NCI-H1105 treated with DMSO at 0.1 percent for 48 hours (cell line): ENCODE results near the gene CORO2B.

Experiments used
- DNase-seq: peaks from one replicate; lab custom pipeline; 2025; lab: John Stamatoyannopoulos, UW

CORO2B gene

DNA sequence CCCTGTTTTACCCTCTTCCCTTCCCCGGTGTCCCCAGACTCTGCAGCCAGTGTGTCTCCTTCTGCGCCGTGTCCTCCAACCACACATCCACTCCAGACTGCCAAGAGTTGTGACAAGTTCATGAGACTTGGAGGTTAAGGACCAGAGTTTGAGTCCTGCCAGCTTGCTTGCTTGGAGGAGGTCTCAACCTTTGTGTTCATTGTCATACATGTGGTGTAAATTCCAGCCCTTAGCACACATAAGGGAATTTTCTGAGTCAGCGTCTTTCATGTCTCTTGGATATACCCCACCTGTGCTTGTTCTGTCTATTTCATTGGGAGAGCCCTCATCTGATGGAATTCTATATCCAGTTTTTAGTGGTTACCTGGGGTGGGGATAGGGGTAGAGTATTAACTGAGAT, 13.3 kb downstream of the CORO2B start:
- DNase-seq = no peak

DNA sequence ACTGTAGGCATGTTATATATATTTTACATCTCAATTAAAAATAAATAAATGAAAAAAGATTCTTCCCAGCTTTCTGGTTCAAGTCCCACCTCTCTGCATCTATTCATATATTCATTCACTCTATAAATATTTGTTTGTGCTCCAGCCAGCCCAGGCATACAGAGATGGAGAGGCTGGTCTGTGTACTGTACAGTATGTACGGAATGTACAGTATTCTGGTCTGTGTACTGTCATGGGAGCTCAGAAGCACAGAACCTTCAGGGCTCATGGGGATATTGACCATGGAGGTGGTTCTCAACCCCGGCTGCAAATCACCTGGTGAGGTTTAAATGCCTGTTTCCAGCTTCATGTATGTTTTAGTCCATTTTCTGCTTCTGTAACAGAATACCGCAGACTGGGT, 13.8 kb downstream of the CORO2B start:
- DNase-seq = no peak

DNA sequence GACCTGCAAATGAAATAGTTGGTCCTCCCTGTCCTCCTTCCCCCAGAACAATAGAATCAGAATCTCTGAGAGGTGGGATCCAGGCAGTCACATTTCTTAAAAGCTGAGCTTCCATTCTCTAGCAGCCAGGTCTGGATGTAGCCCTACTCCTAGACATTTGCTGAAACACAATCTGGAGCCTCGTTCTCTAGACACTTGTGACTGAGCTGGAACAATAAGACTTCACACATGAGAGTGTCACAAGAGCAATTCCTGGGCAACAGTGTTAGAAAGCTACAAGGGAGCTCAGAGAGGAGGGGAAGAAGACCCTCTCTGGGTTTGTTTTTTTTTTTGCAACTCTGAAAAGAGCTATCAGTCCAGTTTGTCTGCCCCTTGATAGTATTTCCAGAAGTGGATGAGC, 14.5 kb downstream of the CORO2B start:
- DNase-seq = no peak

GRCh38 chr15:68593828-68594532, 15.2 kb downstream of the CORO2B start:
- no peak for DNase-seq

DNA sequence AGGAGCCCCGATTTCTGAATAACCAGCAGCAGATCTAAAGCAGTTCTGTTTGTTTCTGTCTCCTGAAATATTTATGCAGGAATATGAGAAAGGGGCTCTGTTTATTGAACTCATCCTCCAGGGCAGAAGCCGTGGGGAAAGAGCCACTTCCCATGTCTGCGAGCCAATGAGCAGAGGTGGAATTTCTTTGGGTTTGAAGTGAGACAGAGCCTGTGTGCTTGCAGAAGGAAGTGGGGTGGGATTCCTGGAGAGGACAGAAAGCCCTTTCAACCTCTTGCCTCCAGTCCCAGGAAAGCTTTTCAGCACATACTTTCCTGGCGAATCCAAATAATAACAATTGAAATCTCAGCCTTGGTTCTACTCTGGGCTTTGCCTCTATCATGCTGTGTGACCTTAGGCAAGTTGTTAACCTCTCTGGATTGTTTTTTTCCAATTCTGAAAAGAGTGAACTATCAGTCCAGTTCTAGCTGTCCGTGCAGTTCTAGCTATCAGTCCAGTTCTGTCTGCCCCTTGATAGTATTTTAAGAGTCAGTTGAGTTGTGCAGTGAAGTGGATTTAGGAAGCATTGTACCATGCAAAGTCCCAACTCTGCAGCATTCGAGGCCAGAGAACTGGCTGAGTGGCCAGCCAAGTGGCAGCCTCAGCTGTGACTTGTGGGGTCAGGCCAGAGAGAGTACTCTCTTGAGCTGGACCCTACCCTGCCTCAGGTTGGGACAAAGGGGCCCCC, 15.9 kb downstream of the CORO2B start:
- no peak for DNase-seq

DNA sequence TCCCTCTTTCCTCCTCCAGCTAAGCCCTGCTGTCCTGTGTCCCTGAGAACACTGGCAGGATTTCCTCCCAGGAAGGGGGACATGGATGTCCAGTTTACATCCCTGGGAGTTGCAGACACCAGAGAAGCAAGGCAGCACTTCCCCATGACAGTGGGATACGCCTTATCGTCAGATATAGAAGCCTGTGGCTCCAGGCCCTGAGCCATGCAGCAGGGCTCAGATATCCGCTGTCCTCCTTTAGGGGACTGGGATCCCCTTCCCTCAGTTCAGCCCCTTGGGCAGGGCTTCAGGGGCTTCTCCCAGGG, 16.4 kb downstream of the CORO2B start:
- DNase-seq = no peak

DNA sequence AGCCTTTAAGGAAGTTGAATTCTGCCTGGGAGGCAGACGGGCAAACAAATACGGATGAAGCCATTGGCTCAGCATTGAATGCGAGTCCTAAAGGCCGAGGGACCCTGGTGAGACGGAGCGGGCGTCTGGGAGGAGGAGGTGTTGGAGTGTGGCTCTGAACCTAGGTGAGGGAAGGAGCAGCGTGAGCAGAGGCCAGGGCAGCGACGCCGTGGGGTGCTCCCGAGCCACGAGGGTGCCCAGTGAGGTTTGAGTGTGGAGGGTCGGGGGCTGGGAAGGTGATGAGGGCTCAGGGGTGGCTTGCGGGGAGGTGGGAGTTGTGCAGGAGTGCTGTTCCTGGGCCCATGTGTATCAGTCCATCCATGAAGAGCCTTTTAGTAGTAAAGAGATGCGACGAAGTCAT, 17.0 kb downstream of the CORO2B start:
- DNase-seq = no peak

DNA sequence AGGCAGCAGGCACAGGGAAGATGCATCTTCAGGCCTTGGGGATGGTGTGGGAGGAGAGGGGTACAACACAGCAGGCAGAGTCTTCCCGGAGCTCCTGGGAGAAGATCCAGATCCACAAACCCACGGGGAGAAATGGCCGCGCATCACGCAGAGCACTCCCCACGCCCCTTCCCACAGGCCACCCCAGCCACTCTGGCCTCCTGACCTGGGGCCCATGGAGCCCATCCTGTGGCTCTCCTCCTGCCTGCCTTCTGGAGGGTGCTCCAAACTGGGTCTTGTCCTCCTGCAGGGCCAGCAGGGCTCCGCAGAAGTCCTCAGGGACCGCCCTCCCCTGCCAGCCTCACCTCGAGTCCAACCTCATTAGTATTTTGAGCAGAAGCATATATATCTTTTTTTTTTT, 17.9 kb downstream of the CORO2B start:
- no peak for DNase-seq

DNA sequence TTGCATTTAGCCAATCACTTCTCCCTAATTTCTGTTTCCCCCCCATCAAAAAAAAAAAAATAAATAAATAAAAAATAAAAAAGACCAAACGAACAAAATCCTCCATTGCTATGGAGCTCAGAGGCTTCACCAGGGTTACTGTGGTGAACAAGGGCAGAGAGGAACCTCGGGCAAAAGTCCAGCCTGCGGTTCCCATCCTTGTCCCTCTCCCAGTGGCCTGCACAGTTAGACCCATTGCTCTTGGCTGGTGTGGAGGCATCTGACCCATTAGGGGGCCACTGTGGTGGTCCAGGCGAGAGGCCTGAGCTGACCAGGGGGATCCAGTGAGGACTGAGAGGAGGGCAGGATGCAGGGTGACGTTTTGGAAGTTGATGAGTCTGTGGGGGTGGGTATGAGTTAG, 18.8 kb downstream of the CORO2B start:
- DNase-seq = no peak

GRCh38 chr15:68598171-68599152, 19.7 kb downstream of the CORO2B start:
- no peak for DNase-seq

DNA sequence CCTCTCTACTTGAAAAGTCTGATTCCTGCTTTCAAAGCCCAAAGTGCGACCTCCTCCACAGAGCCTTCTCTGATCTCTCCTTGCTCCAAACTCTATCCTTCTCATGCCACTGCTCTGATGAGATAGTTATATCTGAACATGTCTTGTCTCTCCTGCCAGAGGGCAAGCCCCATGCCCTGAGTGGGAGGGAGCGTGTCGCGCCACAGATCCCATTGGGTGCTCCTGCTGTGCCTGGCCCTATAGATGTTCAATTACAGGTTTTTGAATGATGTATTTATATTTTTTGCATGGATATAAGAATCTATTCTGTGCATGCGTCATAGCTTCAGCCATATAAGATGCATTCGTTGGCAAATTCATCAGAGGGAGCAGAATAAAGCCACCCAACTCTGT, 20.4 kb downstream of the CORO2B start:
- DNase-seq = no peak

- peak; percentile 73 for DNase-seq
These were observed 20.8 kb downstream of the CORO2B start for GRCh38 chr15:68599560-68600071.

DNA sequence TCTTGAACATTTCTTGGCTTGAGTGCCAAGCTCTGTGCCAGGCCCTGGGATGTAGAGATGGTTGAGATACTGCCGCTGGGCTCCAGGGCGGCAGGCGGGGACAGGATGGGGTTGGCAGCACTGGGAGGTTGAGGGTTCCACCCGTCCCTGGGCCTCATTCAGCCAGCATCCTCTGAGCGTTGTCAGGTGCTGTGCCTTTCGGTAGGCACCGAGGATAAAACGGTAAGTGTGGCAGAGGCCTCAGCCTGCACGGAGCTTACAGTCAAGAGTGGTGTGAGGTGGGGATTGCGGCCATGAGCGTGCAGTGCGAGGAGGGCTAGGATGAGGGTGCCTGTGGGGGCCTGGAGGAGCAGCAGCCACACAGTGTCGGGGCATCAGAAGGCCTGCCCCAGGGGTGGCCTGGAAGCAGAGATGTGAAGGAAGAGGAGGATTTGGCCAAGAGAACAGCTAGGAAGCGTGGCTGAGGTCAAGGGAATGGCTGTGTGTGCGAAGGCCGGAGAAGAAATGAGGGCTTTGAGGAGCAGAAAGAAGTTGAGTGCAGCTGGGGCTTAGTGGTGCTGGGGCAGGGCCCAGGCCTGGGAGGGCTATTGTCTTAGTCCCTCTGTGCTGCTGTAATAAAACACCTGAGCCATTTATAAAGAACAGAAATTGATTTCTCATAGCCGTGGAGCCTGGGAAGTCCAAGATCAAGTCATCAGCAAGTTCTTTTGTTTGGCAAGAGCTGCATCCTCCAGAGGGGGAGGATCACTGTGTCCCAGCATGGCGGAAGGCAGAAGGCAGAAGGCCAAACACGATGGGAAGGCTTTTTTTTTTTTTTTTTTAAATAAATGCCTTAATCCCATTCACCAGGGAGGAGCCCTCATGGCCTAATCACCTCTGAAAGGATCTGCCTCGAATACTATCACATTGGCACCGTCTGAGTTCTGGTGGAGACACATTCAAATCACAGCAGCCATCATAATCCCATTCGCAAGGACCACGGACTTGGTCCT, 22.7 kb downstream of the CORO2B start:
- DNase-seq = no peak

- no peak for DNase-seq
These were observed 23.8 kb downstream of the CORO2B start for GRCh38 chr15:68602459-68603215.

DNA sequence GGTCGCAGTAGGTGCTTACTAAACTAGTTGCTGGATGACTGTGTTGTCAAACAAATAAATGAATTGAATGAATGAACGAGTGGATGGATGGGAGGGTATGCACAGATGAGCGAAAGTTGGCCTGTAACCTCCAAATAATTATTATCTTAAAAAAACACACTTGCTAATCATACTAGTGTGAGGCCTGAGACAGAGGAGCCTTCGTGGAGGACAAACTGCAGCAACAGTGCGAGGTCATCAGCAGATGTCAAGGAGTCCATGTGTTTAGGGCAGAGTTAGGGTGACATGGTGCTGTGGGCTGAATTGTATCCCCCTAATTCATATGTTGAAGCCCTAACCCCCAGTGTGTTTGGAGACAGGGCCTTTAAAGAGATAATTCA, 24.4 kb downstream of the CORO2B start:
- no peak for DNase-seq

DNA sequence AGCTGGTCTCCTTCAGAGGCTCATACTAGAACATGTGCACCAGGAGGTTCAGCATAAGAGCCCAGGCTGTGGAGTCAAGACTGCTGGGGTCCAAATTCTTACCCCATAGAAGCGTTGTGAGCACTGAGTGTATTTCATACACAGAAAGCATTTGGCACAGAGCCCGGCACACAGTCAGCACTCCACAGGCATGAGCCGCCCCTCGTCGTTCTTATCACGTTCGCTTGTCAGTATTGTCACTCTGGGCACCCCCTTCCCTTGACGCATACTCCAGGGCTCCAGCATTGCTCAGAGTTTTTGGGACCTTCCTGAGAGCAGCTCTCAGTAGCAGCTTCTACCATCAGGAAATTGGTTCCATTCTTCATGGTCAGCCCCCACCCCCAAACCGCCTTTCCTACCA, 25.2 kb downstream of the CORO2B start:
- no peak for DNase-seq

GRCh38 chr15:68604840-68605478, 26.2 kb downstream of the CORO2B start:
- DNase-seq = peak; percentile 68

GRCh38 chr15:68606375-68606774, 27.6 kb downstream of the CORO2B start:
- DNase-seq = no peak

GRCh38 chr15:68608206-68608843, 29.5 kb downstream of the CORO2B start:
- DNase-seq = no peak

GRCh38 chr15:68608844-68609232, 30.0 kb downstream of the CORO2B start:
- DNase-seq = no peak
